ENCODE results near the gene ATIC.

The ATIC gene

GRCh38 chr2:215378045-215378444 is 66.2 kb downstream of the ATIC start:
- FAIRE-seq = no peak

GRCh38 chr2:215379039-215379438 is 67.2 kb downstream of the ATIC start:
- no peak for FAIRE-seq

- no peak for FAIRE-seq
Measured at GRCh38 chr2:215379948-215380347, 68.1 kb downstream of the ATIC start.

- no peak for FAIRE-seq
Measured at GRCh38 chr2:215380699-215381098, 68.8 kb downstream of the ATIC start.

GRCh38 chr2:215382011-215382410 is 70.2 kb downstream of the ATIC start:
- FAIRE-seq = no peak

GRCh38 chr2:215382480-215382879 is 70.6 kb downstream of the ATIC start:
- FAIRE-seq = no peak

GRCh38 chr2:215383652-215384279 is 71.9 kb downstream of the ATIC start:
- FAIRE-seq = no peak

- no peak for FAIRE-seq
Measured at GRCh38 chr2:215384710-215385109, 72.9 kb downstream of the ATIC start.

GRCh38 chr2:215386566-215386965 is 74.7 kb downstream of the ATIC start:
- FAIRE-seq = no peak

GRCh38 chr2:215388002-215388728 is 76.3 kb downstream of the ATIC start:
- no peak for FAIRE-seq

- FAIRE-seq = no peak
Measured at GRCh38 chr2:215390550-215390913, 78.7 kb downstream of the ATIC start.

GRCh38 chr2:215391531-215391930 is 79.7 kb downstream of the ATIC start:
- no peak for FAIRE-seq

GRCh38 chr2:215392164-215392563 is 80.3 kb downstream of the ATIC start:
- no peak for FAIRE-seq

GRCh38 chr2:215392687-215393270 is 80.9 kb downstream of the ATIC start:
- no peak for FAIRE-seq

- FAIRE-seq = no peak
Measured at GRCh38 chr2:215394102-215394805, 82.4 kb downstream of the ATIC start.

GRCh38 chr2:215395687-215396460 is 84.0 kb downstream of the ATIC start:
- FAIRE-seq = no peak

- FAIRE-seq = no peak
Measured at GRCh38 chr2:215396595-215397313, 84.9 kb downstream of the ATIC start.

- FAIRE-seq = no peak
Measured at GRCh38 chr2:215397632-215398341, 85.9 kb downstream of the ATIC start.

- FAIRE-seq = no peak
Measured at GRCh38 chr2:215399067-215399716, 87.3 kb downstream of the ATIC start.
